Activated T-helper 1 cell treated with Interleukin-2 at 50 U/mL for 16 hours (primary cell): ENCODE measurements around the gene EGR4.

Experiments
- DNase-seq: peaks from one replicate; pipeline ENCODE4 v3.0.0-alpha.2; 2020; ENCODE audit warnings: low read depth

The EGR4 gene

DNA sequence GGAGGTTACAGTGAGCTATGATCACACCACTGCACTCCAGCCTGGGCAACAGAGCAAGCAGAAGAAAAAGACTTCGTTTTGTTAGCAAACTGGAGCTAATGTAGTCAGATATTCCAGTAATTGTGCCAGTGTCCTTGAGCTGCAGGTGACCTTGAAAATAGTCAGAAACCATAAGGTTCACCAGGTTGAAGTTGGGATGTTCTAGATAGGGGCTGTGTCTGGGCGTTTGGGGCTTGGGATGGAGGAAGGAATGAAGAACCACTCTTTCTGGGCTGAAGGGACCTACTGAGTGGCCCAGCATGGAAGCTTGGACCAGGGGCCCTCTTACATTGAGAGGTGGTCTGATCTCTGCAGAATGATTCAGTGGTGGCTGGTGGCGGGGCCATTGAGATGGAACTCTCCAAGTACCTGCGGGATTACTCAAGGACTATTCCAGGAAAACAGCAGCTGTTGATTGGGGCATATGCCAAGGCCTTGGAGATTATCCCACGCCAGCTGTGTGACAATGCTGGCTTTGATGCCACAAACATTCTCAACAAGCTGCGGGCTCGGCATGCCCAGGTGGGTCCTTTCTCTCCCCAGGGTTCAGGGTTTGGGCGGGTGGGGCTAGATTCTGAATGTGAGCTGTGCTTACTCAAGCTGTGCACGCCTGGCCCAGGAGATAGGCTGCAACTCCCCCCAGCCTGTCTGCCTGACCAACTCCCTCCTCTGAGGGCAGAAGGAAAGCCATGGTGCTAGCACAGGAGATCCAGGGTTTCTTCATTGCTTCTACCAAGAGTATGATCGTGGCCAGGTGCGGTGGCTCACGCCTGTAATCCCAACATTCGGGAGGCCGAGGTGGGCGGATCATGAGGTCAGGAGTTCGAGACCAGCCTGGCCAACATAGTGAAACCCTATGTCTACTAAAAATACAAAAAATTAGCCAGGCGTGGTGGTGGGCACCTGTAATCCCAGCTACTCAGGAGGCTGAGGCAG is 42.2 kb downstream of the EGR4 start:
- DNase-seq = no peak

DNA sequence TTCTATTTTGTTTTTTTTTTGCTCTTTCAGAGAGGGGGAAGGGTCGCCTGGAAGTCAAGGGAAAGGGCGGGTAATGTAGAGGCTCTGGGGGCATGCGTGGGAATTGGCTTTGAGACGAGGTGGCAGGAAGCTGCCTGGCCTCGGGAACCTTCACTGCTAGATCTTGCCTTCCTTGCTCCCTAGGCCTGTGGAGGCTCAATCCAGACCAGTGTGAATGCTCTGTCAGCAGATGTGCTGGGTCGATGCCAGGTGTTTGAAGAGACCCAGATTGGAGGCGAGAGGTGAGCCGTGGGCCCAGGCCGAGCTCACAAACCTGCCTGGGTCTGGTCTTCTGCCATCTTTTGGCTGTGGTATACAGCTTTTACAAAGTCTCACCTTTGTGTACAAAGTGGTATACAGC is 43.7 kb downstream of the EGR4 start:
- no peak for DNase-seq

GRCh38 chr2:73246850-73247249 is 46.5 kb downstream of the EGR4 start:
- no peak for DNase-seq

- no peak for DNase-seq
Observed at GRCh38 chr2:73244580-73244979, 48.8 kb downstream of the EGR4 start.

DNA sequence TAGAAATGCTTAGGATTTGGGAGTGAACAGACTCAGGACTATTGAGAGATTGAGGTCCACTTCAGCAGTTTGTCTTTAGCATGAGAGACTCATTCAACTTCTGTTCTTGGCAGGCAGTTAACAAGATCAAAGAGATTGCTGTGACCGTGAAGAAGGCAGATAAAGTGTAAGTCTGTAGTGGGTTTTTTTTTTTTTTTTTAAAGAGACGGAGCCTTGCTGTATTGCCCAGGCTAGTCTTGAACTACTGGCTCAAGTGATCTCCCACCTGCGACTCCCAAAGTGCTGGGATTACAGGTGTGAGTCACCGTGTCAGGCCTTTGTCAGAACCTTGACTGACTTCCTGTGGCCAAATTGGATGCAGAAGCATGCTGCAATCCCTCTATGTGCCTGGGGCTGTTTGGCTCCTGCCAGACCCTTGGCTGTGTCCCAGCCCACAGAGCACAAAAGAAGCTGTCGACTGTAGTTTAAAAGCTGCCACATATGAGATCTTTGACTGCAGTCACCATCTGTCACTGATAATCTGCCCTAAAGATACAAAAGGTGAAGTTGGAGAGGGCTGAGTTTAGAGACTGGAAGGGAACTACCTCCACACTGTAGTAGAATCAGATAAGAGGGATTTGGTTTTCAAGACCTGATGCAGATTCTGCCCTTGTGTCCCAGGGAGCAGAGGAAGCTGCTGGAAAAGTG is 49.3 kb downstream of the EGR4 start:
- no peak for DNase-seq
